ENCODE measurements around the gene MKX.

The MKX gene

DNA sequence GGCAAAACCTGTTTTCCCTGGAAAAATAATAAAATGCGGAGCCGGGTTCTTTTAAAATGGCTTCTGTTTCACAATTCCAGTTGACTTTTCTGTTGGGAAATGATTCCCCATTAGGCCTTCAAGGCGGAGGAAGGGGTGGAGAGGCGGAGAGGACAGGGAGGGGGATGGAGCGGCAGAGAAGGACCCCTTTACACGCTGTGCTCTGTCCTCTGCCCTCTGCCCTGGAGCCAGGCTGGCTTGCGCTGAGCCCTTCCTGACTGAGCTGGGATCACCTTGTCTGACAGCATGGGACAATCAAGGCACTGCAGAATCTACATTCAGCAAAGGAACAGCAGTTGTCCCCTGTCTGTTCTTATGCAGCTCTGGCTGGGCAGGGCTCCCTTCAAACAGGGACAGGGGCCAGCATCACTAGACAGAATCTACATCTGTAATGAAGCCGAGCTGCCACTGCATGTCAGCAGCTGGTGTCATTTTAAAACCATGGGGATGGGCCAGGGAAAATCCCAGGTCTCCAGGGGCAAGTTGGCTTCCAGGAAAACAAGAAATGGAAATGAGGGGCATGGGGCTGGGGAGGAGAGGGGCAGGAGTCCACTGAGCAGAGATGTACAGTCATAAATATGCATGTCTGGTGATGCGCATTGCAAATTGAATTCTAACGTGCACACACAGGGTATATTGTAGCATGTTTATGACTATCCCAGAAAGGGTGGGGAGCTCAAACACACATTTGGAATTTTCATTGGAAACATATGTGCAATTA lies 120.0 kb downstream of the MKX start:
- Histone ChIP-seq H3K27ac (ENCODE audit: low read length) (no peak overlapping the region), H3K4me2 (ENCODE audit: low read depth, low read length) (no peak overlapping the region), H3K9ac (ENCODE audit: low read length) (no peak overlapping the region)

DNA sequence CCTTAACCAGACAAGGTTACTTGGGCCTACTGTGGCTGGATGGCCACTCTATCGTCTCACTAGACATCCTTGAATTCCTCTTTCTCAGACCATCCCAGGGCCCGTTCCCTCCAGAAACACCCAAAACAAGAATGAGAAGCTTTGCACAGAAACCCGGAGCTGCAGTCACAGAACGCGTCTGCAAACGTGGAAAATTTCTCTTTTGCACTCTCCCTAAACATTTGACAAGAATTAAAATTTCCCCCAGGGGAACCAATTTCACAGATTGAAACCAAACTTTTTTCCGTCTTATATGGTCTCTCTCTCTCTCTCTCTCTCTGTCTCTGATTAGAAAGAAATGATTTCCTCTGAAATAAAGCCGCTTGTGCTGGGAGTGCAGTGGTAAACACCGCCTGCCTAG lies 120.7 kb downstream of the MKX start:
- TF ChIP-seq EZH2phosphoT487 (IDR thresholded peaks at IDR 0.05; ENCODE audit: low read length), result no peak
- TF ChIP-seq, protein P1, sequence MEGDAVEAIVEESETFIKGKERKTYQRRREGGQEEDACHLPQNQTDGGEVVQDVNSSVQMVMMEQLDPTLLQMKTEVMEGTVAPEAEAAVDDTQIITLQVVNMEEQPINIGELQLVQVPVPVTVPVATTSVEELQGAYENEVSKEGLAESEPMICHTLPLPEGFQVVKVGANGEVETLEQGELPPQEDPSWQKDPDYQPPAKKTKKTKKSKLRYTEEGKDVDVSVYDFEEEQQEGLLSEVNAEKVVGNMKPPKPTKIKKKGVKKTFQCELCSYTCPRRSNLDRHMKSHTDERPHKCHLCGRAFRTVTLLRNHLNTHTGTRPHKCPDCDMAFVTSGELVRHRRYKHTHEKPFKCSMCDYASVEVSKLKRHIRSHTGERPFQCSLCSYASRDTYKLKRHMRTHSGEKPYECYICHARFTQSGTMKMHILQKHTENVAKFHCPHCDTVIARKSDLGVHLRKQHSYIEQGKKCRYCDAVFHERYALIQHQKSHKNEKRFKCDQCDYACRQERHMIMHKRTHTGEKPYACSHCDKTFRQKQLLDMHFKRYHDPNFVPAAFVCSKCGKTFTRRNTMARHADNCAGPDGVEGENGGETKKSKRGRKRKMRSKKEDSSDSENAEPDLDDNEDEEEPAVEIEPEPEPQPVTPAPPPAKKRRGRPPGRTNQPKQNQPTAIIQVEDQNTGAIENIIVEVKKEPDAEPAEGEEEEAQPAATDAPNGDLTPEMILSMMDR (IDR thresholded peaks at IDR 0.05; ENCODE audit: low read length), result no peak
- TF ChIP-seq EZH2 (optimal IDR thresholded peaks at IDR 0.05; ENCODE audit: low read depth, low read length), result no peak
- H3K4me2 ChIP-seq (ENCODE audit: low read depth, low read length), result no peak overlapping the region

More for the DNA sequence above, 120.0 kb downstream of the MKX start:
- Histone ChIP-seq H3K4me3 (ENCODE audit: low read length) (no peak overlapping the region), H3F3A (ENCODE audit: insufficient read depth, low read length) (no peaks in the 10 kb centered on the region), H3K36me3 (replicated peaks; ENCODE audit: insufficient read depth, low read length) (no peaks in the 10 kb centered on the region), H3K9me3 (replicated peaks; ENCODE audit: insufficient read depth, low read length) (no peaks in the 10 kb centered on the region), H4K20me1 (ENCODE audit: insufficient read depth, low read length) (no peaks in the 10 kb centered on the region), H3K9me2 (replicated peaks; ENCODE audit: insufficient read depth, low read length) (no peaks in the 10 kb centered on the region), H3K79me2 (ENCODE audit: low read length) (no peaks in the 10 kb centered on the region), H2AFZ (ENCODE audit: low read length) (no peak overlapping the region), H3K27me3 (replicated peaks; ENCODE audit: insufficient read depth, low read length) (no peaks in the 10 kb centered on the region), H3K4me1 (ENCODE audit: low read length) (no peaks in the 10 kb centered on the region)
- DNase-seq, result no peak
- TF ChIP-seq EZH2phosphoT487 (IDR thresholded peaks at IDR 0.05; ENCODE audit: low read length) (no peak), EZH2 (optimal IDR thresholded peaks at IDR 0.05; ENCODE audit: low read depth, low read length) (no peak)
- TF ChIP-seq, protein P1 (IDR thresholded peaks at IDR 0.05; ENCODE audit: low read length), result no peak

More for the DNA sequence above, 120.7 kb downstream of the MKX start:
- H3K36me3 ChIP-seq (replicated peaks; ENCODE audit: insufficient read depth, low read length), result no peaks in the 10 kb centered on the region
- H3K9ac ChIP-seq (ENCODE audit: low read length), result no peak overlapping the region
- H3F3A ChIP-seq (ENCODE audit: insufficient read depth, low read length), result no peaks in the 10 kb centered on the region
- H3K79me2 ChIP-seq (ENCODE audit: low read length), result no peaks in the 10 kb centered on the region
- H4K20me1 ChIP-seq (ENCODE audit: insufficient read depth, low read length), result no peaks in the 10 kb centered on the region
- no peak overlapping the region for H3K4me3 ChIP-seq (ENCODE audit: low read length)
- no peaks in the 10 kb centered on the region for H3K4me1 ChIP-seq (ENCODE audit: low read length)
- no peaks in the 10 kb centered on the region for H3K9me3 ChIP-seq (replicated peaks; ENCODE audit: insufficient read depth, low read length)
- no peak overlapping the region for H2AFZ ChIP-seq (ENCODE audit: low read length)
- no peaks in the 10 kb centered on the region for H3K9me2 ChIP-seq (replicated peaks; ENCODE audit: insufficient read depth, low read length)
- no peak for DNase-seq
- H3K27ac ChIP-seq (ENCODE audit: low read length), result no peak overlapping the region
- H3K27me3 ChIP-seq (replicated peaks; ENCODE audit: insufficient read depth, low read length), result no peaks in the 10 kb centered on the region
